ENCODE measurements around the gene CHST8. TPM values are rescaled to one million over a fixed set of nuclear protein-coding genes. Genes with fewer than 3 reads are reported as not detected.
A peak's percentile ranks its signal among the peaks of the same experiment; 100 is the strongest.

Gene CHST8
- total and polyA plus RNA-seq, 8 donors, result 0.23 to 25.5 TPM; not detected in 6

DNA sequence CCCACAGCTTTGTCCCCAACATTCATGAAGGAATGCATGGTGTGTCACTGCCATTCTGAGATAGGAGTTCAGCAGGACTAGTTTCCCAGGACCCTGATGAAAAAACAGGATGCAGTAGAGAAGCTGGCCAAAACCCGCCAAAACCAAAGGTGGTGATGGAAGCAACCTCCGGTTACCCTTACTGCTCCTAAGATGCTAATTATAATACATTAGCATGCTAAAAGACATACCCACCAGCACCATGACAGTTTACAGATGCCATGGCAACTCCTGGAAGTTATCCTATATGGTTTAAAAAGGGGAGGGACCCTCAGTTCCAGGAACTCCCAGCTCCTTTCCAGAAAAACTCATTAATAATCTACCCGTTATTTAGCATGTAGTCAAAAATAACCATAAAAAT is 115.0 kb downstream of the CHST8 start:
- H3K9me3 ChIP-seq, result no peaks in the 10 kb centered on the region
- intact Hi-C loops (cut with DNase I; ENCODE audit: low total_unique reads), result no loop called here
- no peaks in the 10 kb centered on the region for H3K36me3 ChIP-seq
- no peak overlapping the region for H3K4me3 ChIP-seq
- no peaks in the 10 kb centered on the region for H3K4me1 ChIP-seq
- no peak for DNase-seq
- H3K27ac ChIP-seq, result no peak overlapping the region
- TF ChIP-seq POLR2A (IDR thresholded peaks at IDR 0.05) (no peak), POLR2AphosphoS5 (IDR thresholded peaks at IDR 0.05) (no peak), EP300 (IDR thresholded peaks at IDR 0.05) (no peak), CTCF (IDR thresholded peaks at IDR 0.05) (no peak)
- H3K27me3 ChIP-seq, result peaks cover 0 to 40% (median 0%) of the 10 kb centered on the region in 3 donors
- WGBS, 5 donors, result 41 to 56% (median 52%) methylated on average over 3 of the region's 3 CpGs

DNA sequence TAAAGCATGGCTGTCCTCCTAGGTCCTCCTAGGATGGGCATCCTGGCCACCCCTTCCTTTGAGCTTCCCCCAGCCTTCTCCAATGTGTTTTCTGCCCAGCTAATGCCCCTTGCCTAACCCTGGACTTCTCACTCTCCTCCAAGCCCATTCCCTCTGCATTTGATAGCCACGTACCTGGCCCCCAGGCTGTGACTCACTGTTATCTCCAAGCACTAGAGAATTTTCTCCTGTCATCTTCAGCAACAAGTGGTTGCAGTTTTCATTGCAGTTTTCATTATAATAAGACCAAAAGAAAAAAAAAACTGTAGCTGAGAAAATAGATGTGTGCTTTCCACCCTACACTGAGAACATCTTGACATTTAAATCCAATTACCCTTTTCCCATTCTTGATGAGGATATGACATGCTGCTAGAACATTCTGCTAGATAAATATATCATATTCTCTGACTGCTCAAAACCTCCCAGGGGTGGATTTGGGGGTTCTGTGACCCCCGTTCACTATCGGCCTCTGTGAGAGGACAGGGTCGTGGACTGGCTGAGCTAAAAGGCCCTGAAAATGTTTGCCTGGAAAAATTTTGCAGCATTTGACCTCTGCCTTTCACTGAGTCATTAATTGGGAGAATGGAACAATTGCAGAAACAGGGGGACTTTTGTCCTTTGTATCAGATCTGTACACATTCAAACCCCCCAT is 116.1 kb downstream of the CHST8 start:
- Histone ChIP-seq H3K36me3 (no peaks in the 10 kb centered on the region), H3K4me3 (no peak overlapping the region), H3K9me3 (no peaks in the 10 kb centered on the region), H3K4me1 (no peaks in the 10 kb centered on the region), H3K27ac (no peak overlapping the region), H3K27me3 (peaks cover 0 to 40% (median 0%) of the 10 kb centered on the region in 3 donors)
- TF ChIP-seq POLR2AphosphoS5 (IDR thresholded peaks at IDR 0.05), result no peak
- no peak for TF ChIP-seq EP300 (IDR thresholded peaks at IDR 0.05)
- TF ChIP-seq POLR2A (IDR thresholded peaks at IDR 0.05), result no peak
- TF ChIP-seq CTCF (IDR thresholded peaks at IDR 0.05), result no peak
- DNase-seq, result no peak
- intact Hi-C loops (cut with DNase I; ENCODE audit: low total_unique reads), result no loop called here
- WGBS, 5 donors, result 59 to 71% (median 66%) methylated on average over 4 of the region's 4 CpGs

DNA sequence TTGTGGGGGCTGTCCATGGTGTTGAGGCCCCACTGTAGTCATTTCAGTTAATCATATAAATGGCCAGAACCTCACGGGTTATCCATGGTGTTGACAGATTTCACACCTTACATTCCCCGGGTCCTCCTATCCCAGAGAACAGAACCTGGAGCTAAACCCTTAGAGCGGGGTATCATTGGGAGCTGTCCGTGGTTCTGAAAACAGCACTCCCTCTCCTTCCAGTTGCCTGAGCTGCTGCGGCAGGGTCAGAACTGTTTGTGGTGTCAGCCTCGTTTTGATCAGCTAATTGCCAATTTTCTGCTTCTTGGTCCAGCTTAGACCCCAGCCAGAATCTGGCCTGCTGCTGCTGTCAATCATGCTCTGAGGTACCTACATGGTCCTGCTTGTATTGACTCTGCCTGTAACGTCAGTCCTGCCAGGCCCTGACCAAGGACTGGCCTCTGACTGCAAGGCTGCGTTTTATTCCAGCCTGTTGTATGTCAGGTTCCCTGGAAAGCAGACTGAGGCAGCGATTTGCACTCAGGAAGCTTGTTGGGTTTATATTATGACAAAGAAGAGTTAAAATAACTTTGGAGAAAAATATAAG is 119.2 kb downstream of the CHST8 start:
- WGBS, 5 donors, result 18 to 24% (median 21%) methylated on average over 9 of the region's 9 CpGs
- Histone ChIP-seq H3K27ac (no peak overlapping the region), H3K27me3 (peaks cover 0 to 39% (median 0%) of the 10 kb centered on the region in 3 donors), H3K36me3 (no peaks in the 10 kb centered on the region), H3K4me3 (no peak overlapping the region), H3K9me3 (no peaks in the 10 kb centered on the region), H3K4me1 (no peaks in the 10 kb centered on the region)
- no peak for TF ChIP-seq CTCF (IDR thresholded peaks at IDR 0.05)
- TF ChIP-seq POLR2A (IDR thresholded peaks at IDR 0.05), result no peak
- no peak for TF ChIP-seq POLR2AphosphoS5 (IDR thresholded peaks at IDR 0.05)
- TF ChIP-seq EP300 (IDR thresholded peaks at IDR 0.05), result no peak
- intact Hi-C loops (cut with DNase I; ENCODE audit: low total_unique reads), result no loop called here
- peak in 1 of 2 donors; percentile 82 for DNase-seq

DNA sequence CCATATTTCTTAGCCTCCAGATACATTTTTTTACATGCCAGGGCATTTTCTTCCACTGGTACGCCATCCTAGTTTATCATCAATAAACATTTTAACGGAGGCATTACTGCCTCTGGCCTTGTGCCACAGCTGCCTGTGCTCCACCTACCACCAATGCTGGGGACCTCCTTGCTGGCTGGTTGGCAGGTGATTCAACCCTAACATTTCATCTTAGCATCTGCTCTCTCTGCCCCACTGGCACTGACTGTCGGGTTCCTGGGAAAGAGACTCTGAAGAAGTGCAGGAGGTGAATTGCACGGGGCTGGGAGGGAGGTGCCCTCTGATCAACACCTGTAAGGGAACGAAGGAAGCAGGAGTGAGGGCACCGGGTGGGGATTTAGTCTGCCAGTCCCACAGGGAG is 123.5 kb downstream of the CHST8 start:
- H3K36me3 ChIP-seq, result no peaks in the 10 kb centered on the region
- intact Hi-C loops (cut with DNase I; ENCODE audit: low total_unique reads), result no loop called here
- no peaks in the 10 kb centered on the region for H3K4me1 ChIP-seq
- WGBS, 5 donors, result 55 to 66% (median 58%) methylated on average over 6 of the region's 6 CpGs
- no peak overlapping the region for H3K27ac ChIP-seq
- no peak overlapping the region for H3K4me3 ChIP-seq
- TF ChIP-seq EP300 (IDR thresholded peaks at IDR 0.05), result no peak
- TF ChIP-seq POLR2A (IDR thresholded peaks at IDR 0.05), result no peak
- TF ChIP-seq POLR2AphosphoS5 (IDR thresholded peaks at IDR 0.05), result no peak
- TF ChIP-seq CTCF (IDR thresholded peaks at IDR 0.05), result no peak
- H3K27me3 ChIP-seq, result peaks cover 0 to 59% (median 3%) of the 10 kb centered on the region in 3 donors
- no peak for DNase-seq
- H3K9me3 ChIP-seq, result no peaks in the 10 kb centered on the region
